Cardiac ventricle fibroblast (primary cell): Measurements from ENCODE around the gene PTGFRN. TPM values are rescaled to one million over a fixed set of nuclear protein-coding genes. Genes with fewer than 3 reads are reported as not detected.

Experiments used
- total RNA-seq: library from RNA; depleted of rRNA; stranded (reverse); fragments of >200 nt; gene quantifications from 2 replicates; pipeline ENCODE4 v1.2.3, GENCODE V29; 2015

The PTGFRN gene
- 83.1 and 87.2 TPM in 2 replicates for total RNA-seq

GRCh38 chr1:116909512-116910378, at the start of gene PTGFRN:
PTGFRN (plus strand) TSS chr1:116909916; CDS start chr1:116910204, 288 bp downstream.

GRCh38 chr1:117001254-117001927, 91.7 kb downstream of the PTGFRN start, which contains the start of gene CD101:
CD101 (plus strand) TSS chr1:117001760; CDS start chr1:117001818, 58 bp downstream.

Other genes with a start within 250 kb of the PTGFRN start
- 1.3 and 1.7 TPM in 2 replicates for gene IGSF3, start 242.2 kb upstream of the PTGFRN start, total RNA-seq
- not detected in 2 replicates for gene CD2, start 155.5 kb upstream of the PTGFRN start, total RNA-seq
- gene CD101, start 91.8 kb downstream of the PTGFRN start, total RNA-seq: 0.49 and 0.56 TPM in 2 replicates
- gene TTF2, start 150.4 kb downstream of the PTGFRN start, total RNA-seq: 12.6 and 14.8 TPM in 2 replicates
- 2.2 TPM in 2 replicates for gene TRIM45, start 211.8 kb downstream of the PTGFRN start, total RNA-seq